ENCODE data around the gene THRB.

DNA sequence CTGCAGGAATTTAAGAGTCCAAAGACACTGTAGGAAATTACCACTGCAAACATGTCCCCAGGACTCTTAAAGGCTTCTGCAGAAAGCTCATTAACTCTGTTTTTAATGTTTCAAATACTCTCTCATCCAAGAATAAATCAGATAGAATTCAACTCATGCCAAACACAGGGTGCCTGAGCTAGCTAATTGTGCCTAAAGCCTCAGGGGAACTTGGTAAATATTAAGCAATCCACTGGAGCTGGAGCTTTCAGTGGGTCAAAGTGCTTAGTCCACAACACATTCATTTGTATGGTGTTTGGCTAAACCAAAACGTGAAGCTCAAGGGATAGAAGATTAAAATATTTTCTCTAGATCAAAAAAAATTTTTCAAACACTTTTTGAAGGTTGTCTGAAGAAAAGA is 131.4 kb downstream of the THRB start:
- TF ChIP-seq, protein P1, sequence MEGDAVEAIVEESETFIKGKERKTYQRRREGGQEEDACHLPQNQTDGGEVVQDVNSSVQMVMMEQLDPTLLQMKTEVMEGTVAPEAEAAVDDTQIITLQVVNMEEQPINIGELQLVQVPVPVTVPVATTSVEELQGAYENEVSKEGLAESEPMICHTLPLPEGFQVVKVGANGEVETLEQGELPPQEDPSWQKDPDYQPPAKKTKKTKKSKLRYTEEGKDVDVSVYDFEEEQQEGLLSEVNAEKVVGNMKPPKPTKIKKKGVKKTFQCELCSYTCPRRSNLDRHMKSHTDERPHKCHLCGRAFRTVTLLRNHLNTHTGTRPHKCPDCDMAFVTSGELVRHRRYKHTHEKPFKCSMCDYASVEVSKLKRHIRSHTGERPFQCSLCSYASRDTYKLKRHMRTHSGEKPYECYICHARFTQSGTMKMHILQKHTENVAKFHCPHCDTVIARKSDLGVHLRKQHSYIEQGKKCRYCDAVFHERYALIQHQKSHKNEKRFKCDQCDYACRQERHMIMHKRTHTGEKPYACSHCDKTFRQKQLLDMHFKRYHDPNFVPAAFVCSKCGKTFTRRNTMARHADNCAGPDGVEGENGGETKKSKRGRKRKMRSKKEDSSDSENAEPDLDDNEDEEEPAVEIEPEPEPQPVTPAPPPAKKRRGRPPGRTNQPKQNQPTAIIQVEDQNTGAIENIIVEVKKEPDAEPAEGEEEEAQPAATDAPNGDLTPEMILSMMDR (IDR thresholded peaks at IDR 0.05): no peak
- TF ChIP-seq TP53 (CRISPR knock-in tag; IDR thresholded peaks at IDR 0.05): no peak
- TF ChIP-seq ZNF232 (CRISPR knock-in tag; IDR thresholded peaks at IDR 0.05): no peak
- TF ChIP-seq, protein P2, sequence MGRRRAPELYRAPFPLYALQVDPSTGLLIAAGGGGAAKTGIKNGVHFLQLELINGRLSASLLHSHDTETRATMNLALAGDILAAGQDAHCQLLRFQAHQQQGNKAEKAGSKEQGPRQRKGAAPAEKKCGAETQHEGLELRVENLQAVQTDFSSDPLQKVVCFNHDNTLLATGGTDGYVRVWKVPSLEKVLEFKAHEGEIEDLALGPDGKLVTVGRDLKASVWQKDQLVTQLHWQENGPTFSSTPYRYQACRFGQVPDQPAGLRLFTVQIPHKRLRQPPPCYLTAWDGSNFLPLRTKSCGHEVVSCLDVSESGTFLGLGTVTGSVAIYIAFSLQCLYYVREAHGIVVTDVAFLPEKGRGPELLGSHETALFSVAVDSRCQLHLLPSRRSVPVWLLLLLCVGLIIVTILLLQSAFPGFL (CRISPR knock-in tag; IDR thresholded peaks at IDR 0.05; ENCODE audit: borderline replicate concordance): no peak
- no peak for TF ChIP-seq ZNF317 (CRISPR knock-in tag; IDR thresholded peaks at IDR 0.05; ENCODE audit: borderline replicate concordance, low read depth)
- no peak for TF ChIP-seq FOXJ3 (CRISPR knock-in tag; IDR thresholded peaks at IDR 0.05; ENCODE audit: borderline replicate concordance)
- TF ChIP-seq, protein P3, sequence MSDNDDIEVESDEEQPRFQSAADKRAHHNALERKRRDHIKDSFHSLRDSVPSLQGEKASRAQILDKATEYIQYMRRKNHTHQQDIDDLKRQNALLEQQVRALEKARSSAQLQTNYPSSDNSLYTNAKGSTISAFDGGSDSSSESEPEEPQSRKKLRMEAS (CRISPR knock-in tag; IDR thresholded peaks at IDR 0.05): no peak
- no peak for TF ChIP-seq ETV6 (CRISPR knock-in tag; IDR thresholded peaks at IDR 0.05)
- TF ChIP-seq, protein P4, sequence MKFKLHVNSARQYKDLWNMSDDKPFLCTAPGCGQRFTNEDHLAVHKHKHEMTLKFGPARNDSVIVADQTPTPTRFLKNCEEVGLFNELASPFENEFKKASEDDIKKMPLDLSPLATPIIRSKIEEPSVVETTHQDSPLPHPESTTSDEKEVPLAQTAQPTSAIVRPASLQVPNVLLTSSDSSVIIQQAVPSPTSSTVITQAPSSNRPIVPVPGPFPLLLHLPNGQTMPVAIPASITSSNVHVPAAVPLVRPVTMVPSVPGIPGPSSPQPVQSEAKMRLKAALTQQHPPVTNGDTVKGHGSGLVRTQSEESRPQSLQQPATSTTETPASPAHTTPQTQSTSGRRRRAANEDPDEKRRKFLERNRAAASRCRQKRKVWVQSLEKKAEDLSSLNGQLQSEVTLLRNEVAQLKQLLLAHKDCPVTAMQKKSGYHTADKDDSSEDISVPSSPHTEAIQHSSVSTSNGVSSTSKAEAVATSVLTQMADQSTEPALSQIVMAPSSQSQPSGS (CRISPR knock-in tag; IDR thresholded peaks at IDR 0.05; ENCODE audit: borderline replicate concordance, low read depth): no peak
- TF ChIP-seq, protein P5, sequence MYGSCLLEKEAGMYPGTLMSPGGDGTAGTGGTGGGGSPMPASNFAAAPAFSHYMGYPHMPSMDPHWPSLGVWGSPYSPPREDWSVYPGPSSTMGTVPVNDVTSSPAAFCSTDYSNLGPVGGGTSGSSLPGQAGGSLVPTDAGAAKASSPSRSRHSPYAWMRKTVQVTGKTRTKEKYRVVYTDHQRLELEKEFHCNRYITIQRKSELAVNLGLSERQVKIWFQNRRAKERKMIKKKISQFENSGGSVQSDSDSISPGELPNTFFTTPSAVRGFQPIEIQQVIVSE (CRISPR knock-in tag; IDR thresholded peaks at IDR 0.05; ENCODE audit: borderline replicate concordance): no peak
- no peak for TF ChIP-seq ZNF263 (CRISPR knock-in tag; IDR thresholded peaks at IDR 0.05; ENCODE audit: low read depth)
